IPS-15b (cell line): ENCODE data around the gene MEF2A.

ENCODE experiments used
- H3K27me3 ChIP-seq: one replicate; pipeline ENCODE4 v1.6.1; 2013; ENCODE audit warnings: low read length; ENCODE audit not compliant: control insufficient read depth, insufficient read depth
- H3K36me3 ChIP-seq: one replicate; pipeline ENCODE4 v1.6.1; 2013; ENCODE audit warnings: low read length; ENCODE audit not compliant: control insufficient read depth, insufficient read depth
- H3K4me1 ChIP-seq: one replicate; pipeline ENCODE4 v1.6.1; 2013; ENCODE audit warnings: mild to moderate bottlenecking, low read length; ENCODE audit not compliant: control insufficient read depth, insufficient read depth
- H3K4me3 ChIP-seq: one replicate; pipeline ENCODE4 v1.5.1; 2013; ENCODE audit warnings: low read depth, low read length
- H3K9ac ChIP-seq: one replicate; pipeline ENCODE4 v1.6.1; 2013; ENCODE audit warnings: low read depth, mild to moderate bottlenecking, low read length
- H3K9me3 ChIP-seq: one replicate; pipeline ENCODE4 v1.6.1; 2013; ENCODE audit warnings: mild to moderate bottlenecking, low read length; ENCODE audit not compliant: control insufficient read depth, insufficient read depth

The MEF2A gene

GRCh38 chr15:99590913-99591646, 25.3 kb downstream of the MEF2A start:
- Histone ChIP-seq H3K4me3 (no peak overlapping the region), H3K27me3 (no peaks in the 10 kb centered on the region), H3K9ac (no peak overlapping the region), H3K4me1 (peaks cover 13% of the 10 kb centered on the region), H3K36me3 (no peaks in the 10 kb centered on the region), H3K9me3 (no peaks in the 10 kb centered on the region)

GRCh38 chr15:99592145-99592791, 26.5 kb downstream of the MEF2A start:
- no peaks in the 10 kb centered on the region for H3K27me3 ChIP-seq
- no peak overlapping the region for H3K4me3 ChIP-seq
- no peaks in the 10 kb centered on the region for H3K9me3 ChIP-seq
- peaks cover 13% of the 10 kb centered on the region for H3K4me1 ChIP-seq
- no peaks in the 10 kb centered on the region for H3K36me3 ChIP-seq
- no peak overlapping the region for H3K9ac ChIP-seq

- Histone ChIP-seq H3K4me1 (peaks cover 15% of the 10 kb centered on the region), H3K27me3 (no peaks in the 10 kb centered on the region), H3K4me3 (no peak overlapping the region), H3K9me3 (no peaks in the 10 kb centered on the region), H3K36me3 (no peaks in the 10 kb centered on the region), H3K9ac (no peak overlapping the region)
These were observed 27.3 kb downstream of the MEF2A start for GRCh38 chr15:99593070-99593469.

- Histone ChIP-seq H3K27me3 (no peaks in the 10 kb centered on the region), H3K36me3 (no peaks in the 10 kb centered on the region), H3K4me1 (peaks cover 16% of the 10 kb centered on the region), H3K4me3 (no peak overlapping the region), H3K9ac (no peak overlapping the region), H3K9me3 (no peaks in the 10 kb centered on the region)
These were observed 29.1 kb downstream of the MEF2A start for GRCh38 chr15:99594916-99595315.

GRCh38 chr15:99598296-99598695, 32.5 kb downstream of the MEF2A start:
- Histone ChIP-seq H3K9ac (no peak overlapping the region), H3K27me3 (no peaks in the 10 kb centered on the region), H3K36me3 (no peaks in the 10 kb centered on the region), H3K9me3 (no peaks in the 10 kb centered on the region), H3K4me3 (no peak overlapping the region), H3K4me1 (peaks cover 12% of the 10 kb centered on the region)

- H3K27me3 ChIP-seq: no peaks in the 10 kb centered on the region
- H3K9me3 ChIP-seq: no peaks in the 10 kb centered on the region
- peaks cover 5% of the 10 kb centered on the region for H3K4me1 ChIP-seq
- H3K36me3 ChIP-seq: no peaks in the 10 kb centered on the region
- no peak overlapping the region for H3K9ac ChIP-seq
- H3K4me3 ChIP-seq: no peak overlapping the region
These were observed 38.0 kb downstream of the MEF2A start for GRCh38 chr15:99603828-99604227.

GRCh38 chr15:99604865-99605264, 39.1 kb downstream of the MEF2A start:
- H3K27me3 ChIP-seq: no peaks in the 10 kb centered on the region
- H3K36me3 ChIP-seq: no peaks in the 10 kb centered on the region
- H3K9me3 ChIP-seq: no peaks in the 10 kb centered on the region
- no peak overlapping the region for H3K4me3 ChIP-seq
- H3K9ac ChIP-seq: no peak overlapping the region
- peaks cover 4% of the 10 kb centered on the region for H3K4me1 ChIP-seq

- H3K27me3 ChIP-seq: no peaks in the 10 kb centered on the region
- no peaks in the 10 kb centered on the region for H3K36me3 ChIP-seq
- H3K4me3 ChIP-seq: no peak overlapping the region
- H3K9me3 ChIP-seq: no peaks in the 10 kb centered on the region
- no peak overlapping the region for H3K9ac ChIP-seq
- H3K4me1 ChIP-seq: peaks cover 4% of the 10 kb centered on the region
These were observed 39.7 kb downstream of the MEF2A start for GRCh38 chr15:99605490-99605931.

GRCh38 chr15:99605990-99606389, 40.2 kb downstream of the MEF2A start:
- no peak overlapping the region for H3K9ac ChIP-seq
- H3K27me3 ChIP-seq: no peaks in the 10 kb centered on the region
- H3K9me3 ChIP-seq: no peaks in the 10 kb centered on the region
- H3K4me3 ChIP-seq: no peak overlapping the region
- H3K4me1 ChIP-seq: peaks cover 4% of the 10 kb centered on the region
- H3K36me3 ChIP-seq: no peaks in the 10 kb centered on the region

- Histone ChIP-seq H3K36me3 (no peaks in the 10 kb centered on the region), H3K4me1 (peaks cover 4% of the 10 kb centered on the region)
These were observed 40.9 kb downstream of the MEF2A start for GRCh38 chr15:99606646-99607045.

GRCh38 chr15:99613481-99613880, 47.7 kb downstream of the MEF2A start:
- H3K9me3 ChIP-seq: no peaks in the 10 kb centered on the region
- H3K4me3 ChIP-seq: no peak overlapping the region
- H3K36me3 ChIP-seq: no peaks in the 10 kb centered on the region
- no peak overlapping the region for H3K9ac ChIP-seq
- peaks cover 6% of the 10 kb centered on the region for H3K4me1 ChIP-seq
- H3K27me3 ChIP-seq: no peaks in the 10 kb centered on the region

More at GRCh38 chr15:99606646-99607045, 40.9 kb downstream of the MEF2A start:
- no peak overlapping the region for H3K9ac ChIP-seq
- no peaks in the 10 kb centered on the region for H3K9me3 ChIP-seq
- no peak overlapping the region for H3K4me3 ChIP-seq
- no peaks in the 10 kb centered on the region for H3K27me3 ChIP-seq
